ENCODE measurements around the gene PIK3R3. TPM values are rescaled to one million over a fixed set of nuclear protein-coding genes. Genes with fewer than 3 reads are reported as not detected.

The PIK3R3 gene
- polyA plus RNA-seq, 1 donor (not counting 4 experiments of a cell fraction or from before 2014, with no cell fraction given): 11.9 TPM

GRCh38 chr1:46172321-46172720 is 39.9 kb upstream of the PIK3R3 start:
- Histone ChIP-seq H3K27me3 (ENCODE audit: control insufficient read depth, extremely low read depth, insufficient read depth, low read length) (peaks cover 10% of the 10 kb centered on the region), H3K4me1 (ENCODE audit: control insufficient read depth, extremely low read depth, insufficient read depth, low read length) (peaks cover 21% of the 10 kb centered on the region)
- no peak for DNase-seq (ENCODE audit: low read depth, low spot score)

DNA sequence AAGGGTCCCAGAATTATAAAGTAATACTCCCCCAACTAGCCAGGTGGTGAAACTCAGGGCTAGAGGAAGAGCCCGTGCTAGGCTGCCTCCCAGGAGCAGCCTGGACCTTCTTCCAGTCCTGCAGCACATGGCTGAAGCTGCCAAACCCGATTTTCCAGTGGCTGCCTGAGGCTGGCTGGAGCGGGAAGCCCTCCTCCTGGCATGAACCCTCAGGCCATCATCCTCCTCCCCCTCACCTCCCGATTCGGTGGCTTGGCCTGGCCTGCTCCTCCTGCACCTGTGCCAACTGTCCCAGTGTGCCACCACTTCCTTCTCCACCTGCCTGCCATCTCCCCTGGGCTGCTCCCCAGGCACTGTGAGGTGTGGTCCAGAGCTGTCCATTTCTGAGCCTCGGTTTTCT is 39.4 kb upstream of the PIK3R3 start:
- dilution Hi-C loops (cut with MboI; ENCODE audit: extremely low pct_ligation_motif_present, low sequenced_read_pairs): no loop called here
- peaks cover 14% of the 10 kb centered on the region for H3K27me3 ChIP-seq (ENCODE audit: control insufficient read depth, extremely low read depth, insufficient read depth, low read length)
- H3K9me1 ChIP-seq (ENCODE audit: control insufficient read depth, extremely low read depth, insufficient read depth, low read length): no peaks in the 10 kb centered on the region
- no peaks in the 10 kb centered on the region for H3K9me3 ChIP-seq (ENCODE audit: control insufficient read depth, low read depth, low read length)
- no peaks in the 10 kb centered on the region for H3K79me2 ChIP-seq (ENCODE audit: control insufficient read depth, insufficient read depth, low read length)
- no peak for FAIRE-seq
- no peaks in the 10 kb centered on the region for H4K20me1 ChIP-seq (ENCODE audit: control insufficient read depth, extremely low read depth, insufficient read depth, low read length)
- no peak for TF ChIP-seq EZH2 (IDR thresholded peaks at IDR 0.05; ENCODE audit: low read length)
- no peak for TF ChIP-seq CTCF (optimal IDR thresholded peaks at IDR 0.05 in 1 of 3, IDR thresholded peaks at IDR 0.05 in 1 of 3, conservative IDR thresholded peaks at IDR 0.05 in 1 of 3; ENCODE audit: extremely low read depth in 1 of 3, insufficient read depth in 2 of 3, low read length in 3 of 3)
- H2AFZ ChIP-seq (ENCODE audit: control insufficient read depth, low read length): no peak overlapping the region
- no peak overlapping the region for H3K9ac ChIP-seq (ENCODE audit: control insufficient read depth, extremely low read depth, insufficient read depth, low read length)
- DNase-seq (ENCODE audit: low read depth, low spot score): no peak
- no peak overlapping the region for H3K4me2 ChIP-seq (ENCODE audit: control insufficient read depth, extremely low read depth, insufficient read depth, low read depth, low read length)
- no peaks in the 10 kb centered on the region for H3K36me3 ChIP-seq (ENCODE audit: control insufficient read depth in 2 of 2, extremely low read depth in 1 of 2, insufficient read depth in 2 of 2, low read length in 2 of 2)
- H3K4me1 ChIP-seq (ENCODE audit: control insufficient read depth, extremely low read depth, insufficient read depth, low read length): peaks cover 21% of the 10 kb centered on the region
- H3K4me3 ChIP-seq (ENCODE audit: control insufficient read depth in 2 of 3, extremely low read depth in 1 of 3, insufficient read depth in 2 of 3, low read depth in 1 of 3, low read length in 3 of 3): no peak overlapping the region
- no peak overlapping the region for H3K27ac ChIP-seq (ENCODE audit: control insufficient read depth, insufficient read depth, low read length)

More at GRCh38 chr1:46172321-46172720, 39.9 kb upstream of the PIK3R3 start:
- FAIRE-seq: no peak
- no peaks in the 10 kb centered on the region for H4K20me1 ChIP-seq (ENCODE audit: control insufficient read depth, extremely low read depth, insufficient read depth, low read length)
- no peak overlapping the region for H3K4me3 ChIP-seq (ENCODE audit: control insufficient read depth in 2 of 3, extremely low read depth in 1 of 3, insufficient read depth in 2 of 3, low read depth in 1 of 3, low read length in 3 of 3)
- no peaks in the 10 kb centered on the region for H3K9me3 ChIP-seq (ENCODE audit: control insufficient read depth, low read depth, low read length)
- TF ChIP-seq CTCF (optimal IDR thresholded peaks at IDR 0.05 in 1 of 3, IDR thresholded peaks at IDR 0.05 in 1 of 3, conservative IDR thresholded peaks at IDR 0.05 in 1 of 3; ENCODE audit: extremely low read depth in 1 of 3, insufficient read depth in 2 of 3, low read length in 3 of 3) (no peak), EZH2 (IDR thresholded peaks at IDR 0.05; ENCODE audit: low read length) (no peak)
- dilution Hi-C loops (cut with MboI; ENCODE audit: extremely low pct_ligation_motif_present, low sequenced_read_pairs): no loop called here
- no peak overlapping the region for H3K4me2 ChIP-seq (ENCODE audit: control insufficient read depth, extremely low read depth, insufficient read depth, low read depth, low read length)
- H3K79me2 ChIP-seq (ENCODE audit: control insufficient read depth, insufficient read depth, low read length): no peaks in the 10 kb centered on the region
- no peaks in the 10 kb centered on the region for H3K36me3 ChIP-seq (ENCODE audit: control insufficient read depth in 2 of 2, extremely low read depth in 1 of 2, insufficient read depth in 2 of 2, low read length in 2 of 2)
- no peak overlapping the region for H2AFZ ChIP-seq (ENCODE audit: control insufficient read depth, low read length)
- no peak overlapping the region for H3K27ac ChIP-seq (ENCODE audit: control insufficient read depth, insufficient read depth, low read length)
- H3K9me1 ChIP-seq (ENCODE audit: control insufficient read depth, extremely low read depth, insufficient read depth, low read length): no peaks in the 10 kb centered on the region
- H3K9ac ChIP-seq (ENCODE audit: control insufficient read depth, extremely low read depth, insufficient read depth, low read length): no peak overlapping the region

All from keratinocyte (primary cell).